HepG2 (cell line): ENCODE measurements around the gene SETSIP. TPM values are rescaled to one million over a fixed set of nuclear protein-coding genes. Genes with fewer than 3 reads are reported as not detected.

Experiments
- BCLAF1 ChIP-seq: fragments of 450-650 bp; IDR thresholded peaks from 2 replicates; pipeline ENCODE4 v1.6.1; 2017; ENCODE audit warnings: mild to moderate bottlenecking
- DRAP1 ChIP-seq: IDR thresholded peaks from 2 replicates; pipeline ENCODE4 v1.6.1; 2016; ENCODE audit warnings: missing genetic modification reagents, missing compliant biosample characterization
- HNF1A ChIP-seq, 2 experiments: sonication (generic) in 1 of 2; formaldehyde crosslinking in 1 of 2; IDR thresholded peaks; 2 replicates each; pipeline versions ENCODE4 v1.4.0 to v1.6.1; 2016 to 2020; ENCODE audit warnings: borderline replicate concordance in 1 of 2, low read depth in 1 of 2, mild to moderate bottlenecking in 1 of 2, missing genetic modification reagents in 1 of 2
- SRSF4 ChIP-seq: fragments of 200-400 bp; formaldehyde crosslinking; IDR thresholded peaks from one replicate; pipeline ENCODE4 v1.6.1; 2018; ENCODE audit warnings: mild to moderate bottlenecking, low read depth, low read length, moderate library complexity; ENCODE audit not compliant: poor library complexity, severe bottlenecking
- ZNF615 ChIP-seq: sonication (generic); formaldehyde crosslinking; IDR thresholded peaks from 2 replicates; pipeline ENCODE4 v1.5.0; 2020; ENCODE audit warnings: mild to moderate bottlenecking, missing genetic modification reagents, borderline replicate concordance
- polyA plus RNA-seq, 8 experiments: library from polyadenylated mRNA; depleted of rRNA in 3 of 8; stranded (reverse) in 7 of 8; unstranded in 1 of 8; fragments of >200 nt; fragmentation: Illumina TruSeq in 4 of 8; extraction: Trizol in 4 of 8; gene quantifications; 2 replicates each; pipeline versions ENCODE4 v1.2.1 to v1.2.3, GENCODE V29; 2011 to 2016; ENCODE audit warnings: low read depth in 4 of 8, missing spikeins in 1 of 8, mixed read lengths in 1 of 8; ENCODE audit not compliant: insufficient read depth in 1 of 8
- total RNA-seq, 5 experiments: library from RNA; depleted of rRNA; stranded (reverse); fragments of >200 nt; fragmentation: Illumina TruSeq; extraction: Trizol; gene quantifications; 2 replicates each; pipeline ENCODE4 v1.2.3, GENCODE V29; 2016; ENCODE audit warnings: low read depth in 1 of 5

SETSIP gene
- total and polyA plus RNA-seq, 2 of the 13 experiments (the other 11 are each of a cell fraction or from before 2014, with no cell fraction given) = not detected

- TF ChIP-seq HNF1A (IDR thresholded peaks at IDR 0.05; ENCODE audit: low read depth) (no peak), HNF1A (CRISPR knock-in tag; IDR thresholded peaks at IDR 0.05; ENCODE audit: borderline replicate concordance) (no peak), BCLAF1 (no peak), ZNF615 (CRISPR knock-in tag) (no peak), DRAP1 (CRISPR knock-in tag) (no peak), SRSF4 (no peak)
These were observed 19.4 kb upstream of the SETSIP start (continued) for GRCh38 chr1:92094595-92094994.
